MM.1S (cell line): ENCODE measurements around the gene NFATC2.

Source experiments
- DNase-seq: peaks from one replicate; pipeline ENCODE4 v3.0.0-alpha.2; 2015
- H2AFZ ChIP-seq: fragments of 300-600 bp; sonication (generic); 2 replicates; pipeline ENCODE4 v1.6.0; 2016; ENCODE audit warnings: antibody characterized with exemption, low read length
- H3F3A ChIP-seq: fragments of 300-600 bp; sonication (generic); 2 replicates; pipeline ENCODE4 v1.6.1; 2016; ENCODE audit warnings: mild to moderate bottlenecking, antibody characterized with exemption, low read length, moderate library complexity, mixed read lengths; ENCODE audit not compliant: insufficient read depth
- H3K27ac ChIP-seq: fragments of 300-600 bp; sonication (generic); 2 replicates; pipeline ENCODE4 v1.5.1; 2016; ENCODE audit warnings: mild to moderate bottlenecking, low read length
- H3K27me3 ChIP-seq: fragments of 300-600 bp; sonication (generic); replicated peaks from 2 replicates; pipeline ENCODE4 v1.6.0; 2016; ENCODE audit warnings: low read length; ENCODE audit not compliant: insufficient read depth
- H3K36me3 ChIP-seq: fragments of 300-600 bp; sonication (generic); replicated peaks from 2 replicates; pipeline ENCODE4 v1.6.1; 2016; ENCODE audit warnings: mild to moderate bottlenecking, low read length, mixed read lengths; ENCODE audit not compliant: insufficient read depth
- H3K4me1 ChIP-seq: fragments of 300-600 bp; sonication (generic); 2 replicates; pipeline ENCODE4 v1.6.1; 2016; ENCODE audit warnings: low read length, mixed read lengths
- H3K4me2 ChIP-seq: fragments of 300-600 bp; sonication (generic); 2 replicates; pipeline ENCODE4 v1.6.0; 2016; ENCODE audit warnings: low read depth, low read length
- H3K4me3 ChIP-seq: fragments of 300-600 bp; sonication (generic); 2 replicates; pipeline ENCODE4 v1.5.1; 2016; ENCODE audit warnings: low read length, mixed read lengths
- H3K79me2 ChIP-seq: fragments of 300-600 bp; sonication (generic); 2 replicates; pipeline ENCODE4 v1.6.1; 2016; ENCODE audit warnings: mixed run types, low read length, mixed read lengths
- H3K9ac ChIP-seq: fragments of 300-600 bp; sonication (generic); 2 replicates; pipeline ENCODE4 v1.6.1; 2016; ENCODE audit warnings: low read length, mixed read lengths
- H3K9me2 ChIP-seq: fragments of 300-600 bp; sonication (generic); replicated peaks from 2 replicates; pipeline ENCODE4 v1.6.1; 2016; ENCODE audit warnings: mild to moderate bottlenecking, low read length, mixed read lengths; ENCODE audit not compliant: insufficient read depth
- H3K9me3 ChIP-seq: fragments of 300-600 bp; sonication (generic); replicated peaks from 2 replicates; pipeline ENCODE4 v1.6.1; 2016; ENCODE audit warnings: mild to moderate bottlenecking, low read length, mixed read lengths; ENCODE audit not compliant: insufficient read depth
- H4K20me1 ChIP-seq: fragments of 300-600 bp; sonication (generic); 2 replicates; pipeline ENCODE4 v1.6.1; 2016; ENCODE audit warnings: mild to moderate bottlenecking, low read length, moderate library complexity, mixed read lengths; ENCODE audit not compliant: insufficient read depth
- CTCF ChIP-seq: fragments of 300-600 bp; sonication (generic); IDR thresholded peaks from 2 replicates; pipeline ENCODE4 v1.5.1; 2016; ENCODE audit warnings: antibody characterized with exemption, low read length, mixed read lengths
- EZH2 ChIP-seq: fragments of 300-600 bp; sonication (generic); optimal IDR thresholded peaks from 2 replicates; pipeline ENCODE3; 2017; ENCODE audit warnings: low read depth, mild to moderate bottlenecking, antibody characterized with exemption, low read length, mixed read lengths
- EZH2phosphoT487 ChIP-seq: fragments of 300-600 bp; sonication (generic); IDR thresholded peaks from 2 replicates; pipeline ENCODE4 v1.6.1; 2018; ENCODE audit warnings: antibody characterized with exemption, low read length

Gene NFATC2

GRCh38 chr20:51432251-51432784 lies 110.2 kb downstream of the NFATC2 start:
- no peaks in the 10 kb centered on the region for H3K27me3 ChIP-seq
- no peak overlapping the region for H3K4me2 ChIP-seq
- TF ChIP-seq CTCF, result no peak
- no peak for TF ChIP-seq EZH2
- no peak for TF ChIP-seq EZH2phosphoT487

GRCh38 chr20:51431321-51431720 lies 111.2 kb downstream of the NFATC2 start:
- no peaks in the 10 kb centered on the region for H3K4me1 ChIP-seq
- H3K79me2 ChIP-seq, result no peaks in the 10 kb centered on the region
- no peaks in the 10 kb centered on the region for H3F3A ChIP-seq
- no peak overlapping the region for H3K4me2 ChIP-seq
- H3K27ac ChIP-seq, result no peak overlapping the region
- no peak for DNase-seq
- no peaks in the 10 kb centered on the region for H3K27me3 ChIP-seq
- H2AFZ ChIP-seq, result no peak overlapping the region
- TF ChIP-seq EZH2 (no peak), CTCF (no peak), EZH2phosphoT487 (no peak)
- H3K36me3 ChIP-seq, result peaks cover 7% of the 10 kb centered on the region; the same call in 1 of the 2 replicates
- no peaks in the 10 kb centered on the region for H4K20me1 ChIP-seq
- H3K9me3 ChIP-seq, result no peaks in the 10 kb centered on the region
- no peak overlapping the region for H3K4me3 ChIP-seq
- H3K9me2 ChIP-seq, result no peaks in the 10 kb centered on the region
- H3K9ac ChIP-seq, result no peak overlapping the region

More at GRCh38 chr20:51432251-51432784, 110.2 kb downstream of the NFATC2 start:
- Histone ChIP-seq H3K9me3 (no peaks in the 10 kb centered on the region), H4K20me1 (no peaks in the 10 kb centered on the region), H3K79me2 (no peaks in the 10 kb centered on the region), H3F3A (no peaks in the 10 kb centered on the region), H3K4me3 (no peak overlapping the region), H3K27ac (no peak overlapping the region), H3K4me1 (no peaks in the 10 kb centered on the region), H3K36me3 (peaks cover 7% of the 10 kb centered on the region; the same call in 1 of the 2 replicates), H3K9me2 (no peaks in the 10 kb centered on the region), H2AFZ (no peak overlapping the region), H3K9ac (no peak overlapping the region)
- DNase-seq, result no peak

GRCh38 chr20:51430198-51430950 lies 112.1 kb downstream of the NFATC2 start:
- TF ChIP-seq CTCF, result no peak
- TF ChIP-seq EZH2phosphoT487, result no peak
- no peak for TF ChIP-seq EZH2
- Histone ChIP-seq H3K27me3 (no peaks in the 10 kb centered on the region), H3K4me3 (no peak overlapping the region), H3K9ac (no peak overlapping the region), H3K4me1 (no peaks in the 10 kb centered on the region), H2AFZ (no peak overlapping the region), H3K79me2 (no peaks in the 10 kb centered on the region), H3K36me3 (peaks cover 6% of the 10 kb centered on the region; the same call in 1 of the 2 replicates), H3K9me3 (no peaks in the 10 kb centered on the region), H3K27ac (no peak overlapping the region), H3K4me2 (no peak overlapping the region), H3F3A (no peaks in the 10 kb centered on the region), H4K20me1 (no peaks in the 10 kb centered on the region), H3K9me2 (no peaks in the 10 kb centered on the region)
- DNase-seq, result no peak
